GM12878 (cell line): ENCODE data around the gene B9D2.

Source experiments
- ATF7 ChIP-seq: fragments of 450-650 bp; IDR thresholded peaks from 2 replicates; pipeline ENCODE4 v1.6.1; 2016; ENCODE audit warnings: low read depth, mild to moderate bottlenecking
- BCL11A ChIP-seq: IDR thresholded peaks from 2 replicates; pipeline ENCODE4 v1.6.1; 2011; ENCODE audit warnings: low read depth, low read length
- CHD4 ChIP-seq: fragments of 200-600 bp; sonication (generic); IDR thresholded peaks from 2 replicates; pipeline ENCODE4 v1.6.1; 2016; ENCODE audit warnings: mild to moderate bottlenecking
- EZH2 ChIP-seq: IDR thresholded peaks from 2 replicates; pipeline ENCODE4 v1.6.1; 2012; ENCODE audit warnings: low read depth, mild to moderate bottlenecking, control low read depth, inconsistent platforms, low read length, borderline replicate concordance; ENCODE audit not compliant: control insufficient read depth
- SMAD1 ChIP-seq: fragments of 450-650 bp; IDR thresholded peaks from 2 replicates; pipeline ENCODE4 v1.6.1; 2018; ENCODE audit warnings: mild to moderate bottlenecking, low read depth; ENCODE audit not compliant: partially characterized antibody
- ZNF207 ChIP-seq: fragments of 450-650 bp; IDR thresholded peaks from 2 replicates; pipeline ENCODE4 v1.6.1; 2014; ENCODE audit warnings: antibody characterized with exemption, mild to moderate bottlenecking, borderline replicate concordance
- TF ChIP-seq, protein P1 (sequence below), 3 experiments: IDR thresholded peaks in 2 of 3; conservative IDR thresholded peaks in 1 of 3; 2 replicates each; pipeline ENCODE4 v1.5.1; 2011; ENCODE audit warnings: low read depth in 3 of 3, low read length in 3 of 3, mild to moderate bottlenecking in 3 of 3, control low read depth in 2 of 3, moderate library complexity in 2 of 3, inconsistent platforms in 1 of 3, mixed read lengths in 1 of 3; ENCODE audit not compliant: control insufficient read depth in 2 of 3, insufficient read depth in 1 of 3; ENCODE audit errors: extremely low read depth in 1 of 3
- TF ChIP-seq, protein P2 (sequence below): IDR thresholded peaks from 2 replicates; pipeline ENCODE4 v1.6.1; 2011; ENCODE audit warnings: borderline replicate concordance, low read depth, mild to moderate bottlenecking, moderate library complexity, low read length; ENCODE audit not compliant: insufficient read depth, poor library complexity, severe bottlenecking

DNA sequence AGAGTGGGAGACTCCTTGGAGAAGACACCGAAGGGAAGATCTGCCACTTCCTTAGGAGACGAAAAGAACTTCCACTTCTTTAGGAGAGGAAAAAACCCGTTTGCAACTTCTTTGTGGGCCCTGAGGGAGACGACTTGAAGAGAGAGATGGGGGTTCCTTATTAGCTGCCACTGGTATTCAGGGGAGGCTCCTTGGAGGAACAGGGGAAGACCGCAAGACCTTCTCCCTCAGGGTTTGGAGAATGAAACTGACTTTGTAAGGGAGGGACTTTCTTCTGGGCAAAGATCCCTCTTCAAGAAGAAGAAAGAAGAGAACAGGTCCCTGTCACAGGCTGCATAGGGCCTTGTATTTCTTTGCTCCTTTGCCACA is 34.1 kb upstream of the B9D2 start:
- TF ChIP-seq, protein P1, sequence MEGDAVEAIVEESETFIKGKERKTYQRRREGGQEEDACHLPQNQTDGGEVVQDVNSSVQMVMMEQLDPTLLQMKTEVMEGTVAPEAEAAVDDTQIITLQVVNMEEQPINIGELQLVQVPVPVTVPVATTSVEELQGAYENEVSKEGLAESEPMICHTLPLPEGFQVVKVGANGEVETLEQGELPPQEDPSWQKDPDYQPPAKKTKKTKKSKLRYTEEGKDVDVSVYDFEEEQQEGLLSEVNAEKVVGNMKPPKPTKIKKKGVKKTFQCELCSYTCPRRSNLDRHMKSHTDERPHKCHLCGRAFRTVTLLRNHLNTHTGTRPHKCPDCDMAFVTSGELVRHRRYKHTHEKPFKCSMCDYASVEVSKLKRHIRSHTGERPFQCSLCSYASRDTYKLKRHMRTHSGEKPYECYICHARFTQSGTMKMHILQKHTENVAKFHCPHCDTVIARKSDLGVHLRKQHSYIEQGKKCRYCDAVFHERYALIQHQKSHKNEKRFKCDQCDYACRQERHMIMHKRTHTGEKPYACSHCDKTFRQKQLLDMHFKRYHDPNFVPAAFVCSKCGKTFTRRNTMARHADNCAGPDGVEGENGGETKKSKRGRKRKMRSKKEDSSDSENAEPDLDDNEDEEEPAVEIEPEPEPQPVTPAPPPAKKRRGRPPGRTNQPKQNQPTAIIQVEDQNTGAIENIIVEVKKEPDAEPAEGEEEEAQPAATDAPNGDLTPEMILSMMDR (IDR thresholded peaks at IDR 0.05 in 2 of 3, conservative IDR thresholded peaks at IDR 0.05 in 1 of 3; ENCODE audit: control insufficient read depth in 2 of 3, extremely low read depth in 1 of 3, insufficient read depth in 1 of 3, low read depth in 3 of 3, low read length in 3 of 3) = no peak
- no peak for TF ChIP-seq ATF7
- TF ChIP-seq, protein P2, sequence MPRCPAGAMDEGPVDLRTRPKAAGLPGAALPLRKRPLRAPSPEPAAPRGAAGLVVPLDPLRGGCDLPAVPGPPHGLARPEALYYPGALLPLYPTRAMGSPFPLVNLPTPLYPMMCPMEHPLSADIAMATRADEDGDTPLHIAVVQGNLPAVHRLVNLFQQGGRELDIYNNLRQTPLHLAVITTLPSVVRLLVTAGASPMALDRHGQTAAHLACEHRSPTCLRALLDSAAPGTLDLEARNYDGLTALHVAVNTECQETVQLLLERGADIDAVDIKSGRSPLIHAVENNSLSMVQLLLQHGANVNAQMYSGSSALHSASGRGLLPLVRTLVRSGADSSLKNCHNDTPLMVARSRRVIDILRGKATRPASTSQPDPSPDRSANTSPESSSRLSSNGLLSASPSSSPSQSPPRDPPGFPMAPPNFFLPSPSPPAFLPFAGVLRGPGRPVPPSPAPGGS = no peak
- no peak for TF ChIP-seq BCL11A
- TF ChIP-seq SMAD1 = no peak
- no peak for TF ChIP-seq EZH2
- no peak for TF ChIP-seq ZNF207
- no peak for TF ChIP-seq CHD4
